Loucy (cell line): Measurements from ENCODE around the gene ARL10.

Source experiments
- CTCF ChIP-seq: fragments of 200-600 bp; sonication (generic); conservative IDR thresholded peaks from 2 replicates; pipeline ENCODE4 v1.5.1; 2014; ENCODE audit warnings: mild to moderate bottlenecking, antibody characterized with exemption, low read length
- EZH2phosphoT487 ChIP-seq: fragments of 200-600 bp; IDR thresholded peaks from 2 replicates; pipeline ENCODE4 v1.6.1; 2018; ENCODE audit warnings: antibody characterized with exemption, mild to moderate bottlenecking, moderate library complexity, borderline replicate concordance

GRCh38 chr5:176353533-176353932 is 11.8 kb upstream of the ARL10 start:
- TF ChIP-seq CTCF (no peak), EZH2phosphoT487 (no peak)
